Measurements from ENCODE around the gene FAM153A.
"Not testable (repeated sequence)": the region's sequence is repeated elsewhere in the genome, so short reads cannot be mapped to it uniquely, and the experiment has no call there.

The FAM153A gene

GRCh38 chr5:177782792-177783633, at the start of gene FAM153A:
Gene FAM153A, minus strand, starts transcription at chr5:177782899.
- DNase-seq (ENCODE audit: low read depth), result not testable (repeated sequence)

GRCh38 chr5:177832287-177832686, 49.6 kb upstream of the FAM153A start:
- DNase-seq (ENCODE audit: low read depth), result not testable (repeated sequence)

- DNase-seq (ENCODE audit: low read depth), result not testable (repeated sequence)
These were observed 43.4 kb upstream of the FAM153A start for GRCh38 chr5:177826073-177826472.

GRCh38 chr5:177824776-177825175, 42.1 kb upstream of the FAM153A start:
- DNase-seq (ENCODE audit: low read depth), result not testable (repeated sequence)

- DNase-seq (ENCODE audit: low read depth), result not testable (repeated sequence)
These were observed 39.8 kb upstream of the FAM153A start for GRCh38 chr5:177822489-177822888.

GRCh38 chr5:177819664-177820063, 37.0 kb upstream of the FAM153A start:
- not testable (repeated sequence) for DNase-seq (ENCODE audit: low read depth)

GRCh38 chr5:177812814-177813425, 30.2 kb upstream of the FAM153A start:
- DNase-seq (ENCODE audit: low read depth), result not testable (repeated sequence)

- not testable (repeated sequence) for DNase-seq (ENCODE audit: low read depth)
These were observed 29.6 kb upstream of the FAM153A start for GRCh38 chr5:177812160-177812743.

- not testable (repeated sequence) for DNase-seq (ENCODE audit: low read depth)
These were observed 26.7 kb upstream of the FAM153A start for GRCh38 chr5:177809209-177809913.

GRCh38 chr5:177808420-177808819, 25.7 kb upstream of the FAM153A start:
- not testable (repeated sequence) for DNase-seq (ENCODE audit: low read depth)

GRCh38 chr5:177807265-177807664, 24.6 kb upstream of the FAM153A start:
- not testable (repeated sequence) for DNase-seq (ENCODE audit: low read depth)

- DNase-seq (ENCODE audit: low read depth), result not testable (repeated sequence)
These were observed 18.7 kb upstream of the FAM153A start for GRCh38 chr5:177801427-177801826.

GRCh38 chr5:177798237-177798840, 15.6 kb upstream of the FAM153A start:
- DNase-seq (ENCODE audit: low read depth), result not testable (repeated sequence)

- DNase-seq (ENCODE audit: low read depth), result not testable (repeated sequence)
These were observed 10.6 kb upstream of the FAM153A start for GRCh38 chr5:177793272-177793671.

GRCh38 chr5:177791649-177792048, 8.9 kb upstream of the FAM153A start:
- not testable (repeated sequence) for DNase-seq (ENCODE audit: low read depth)

GRCh38 chr5:177782169-177782568, 530 bp downstream of the FAM153A start:
- DNase-seq (ENCODE audit: low read depth), result not testable (repeated sequence)

GRCh38 chr5:177771206-177771605, 11.5 kb downstream of the FAM153A start:
- not testable (repeated sequence) for DNase-seq (ENCODE audit: low read depth)

GRCh38 chr5:177770646-177771045, 12.1 kb downstream of the FAM153A start:
- not testable (repeated sequence) for DNase-seq (ENCODE audit: low read depth)

- not testable (repeated sequence) for DNase-seq (ENCODE audit: low read depth)
These were observed 18.8 kb downstream of the FAM153A start for GRCh38 chr5:177763737-177764508.

GRCh38 chr5:177760954-177761353, 21.7 kb downstream of the FAM153A start:
- not testable (repeated sequence) for DNase-seq (ENCODE audit: low read depth)

- DNase-seq (ENCODE audit: low read depth), result not testable (repeated sequence)
These were observed 35.3 kb downstream of the FAM153A start for GRCh38 chr5:177747354-177747753.

All from EH (cell line).